ENCODE data around the gene TRIM45.

DNA sequence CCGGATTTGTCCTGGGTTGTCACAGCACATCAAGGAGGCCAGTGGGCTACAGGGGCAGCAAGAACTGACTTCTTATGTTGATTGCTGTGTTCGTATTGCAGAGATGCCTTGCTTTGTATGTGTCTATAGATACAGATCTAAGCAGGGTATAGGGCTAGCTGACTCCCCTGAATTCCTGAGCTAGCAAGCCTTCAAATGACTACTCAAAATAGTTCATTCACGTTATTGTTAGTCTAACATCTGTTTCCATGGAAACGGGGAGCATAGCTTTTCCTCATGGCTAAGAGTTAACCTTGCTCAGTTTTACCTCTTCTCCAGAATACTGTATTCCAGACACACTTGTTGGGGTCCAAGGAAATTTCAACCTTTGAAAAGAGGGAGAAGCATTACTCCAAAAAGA lies 24.1 kb downstream of the TRIM45 start:
- TF ChIP-seq POLR2AphosphoS5 (IDR thresholded peaks at IDR 0.05; ENCODE audit: low read depth, low read length): no peak
- no peak for TF ChIP-seq POLR2A (IDR thresholded peaks at IDR 0.05; ENCODE audit: low read depth, low read length)
- TF ChIP-seq TAF1 (IDR thresholded peaks at IDR 0.05; ENCODE audit: borderline replicate concordance, low read depth, low read length): no peak
